ENCODE data around the gene RGS6. TPM values are rescaled to one million over a fixed set of nuclear protein-coding genes. Genes with fewer than 3 reads are reported as not detected.

The RGS6 gene
- total RNA-seq, 1 donor from 2014 or later, result 2.5 TPM

- peak; percentile 88 for DNase-seq
- Mint-ChIP-seq H3K36me3 (ENCODE audit: low read depth) (peaks cover 6% of the 10 kb centered on the region), H3K27me3 (peaks cover 1% of the 10 kb centered on the region), H3K4me3 (peak overlapping the region; percentile 78), H3K27ac (peak overlapping the region; percentile 77), H3K4me1 (peaks cover 88% of the 10 kb centered on the region), H3K9me3 (no peaks in the 10 kb centered on the region)
- intact Hi-C loops (cut with micrococcal nuclease), result loop anchor here (1.0 to 2.0 kb wide), 2 partner anchors 12 to 37 kb away; no protein-coding TSS in a partner anchor
These were observed 507.5 kb downstream of the RGS6 start for GRCh38 chr14:72439707-72440106.

- H3K4me1 Mint-ChIP-seq, result peaks cover 76% of the 10 kb centered on the region
- peak overlapping the region; percentile 58 for H3K4me3 Mint-ChIP-seq
- H3K27ac Mint-ChIP-seq, result no peak overlapping the region
- H3K9me3 Mint-ChIP-seq, result no peaks in the 10 kb centered on the region
- H3K36me3 Mint-ChIP-seq (ENCODE audit: low read depth), result peaks cover 6% of the 10 kb centered on the region
- peak; percentile 60 for DNase-seq
- intact Hi-C loops (cut with micrococcal nuclease), result no loop called here
- H3K27me3 Mint-ChIP-seq, result peaks cover 1% of the 10 kb centered on the region
These were observed 511.0 kb downstream of the RGS6 start for GRCh38 chr14:72443256-72443655.

GRCh38 chr14:72443991-72444441 is 511.8 kb downstream of the RGS6 start:
- peak; percentile 76 for DNase-seq
- intact Hi-C loops (cut with micrococcal nuclease), result no loop called here

GRCh38 chr14:72444701-72445100 is 512.5 kb downstream of the RGS6 start:
- intact Hi-C loops (cut with micrococcal nuclease), result no loop called here
- Mint-ChIP-seq H3K4me3 (peak overlapping the region; percentile 58), H3K4me1 (peaks cover 67% of the 10 kb centered on the region), H3K27me3 (peaks cover 1% of the 10 kb centered on the region), H3K27ac (no peak overlapping the region), H3K9me3 (no peaks in the 10 kb centered on the region), H3K36me3 (ENCODE audit: low read depth) (no peaks in the 10 kb centered on the region)
- no peak for DNase-seq

More at GRCh38 chr14:72443991-72444441, 511.8 kb downstream of the RGS6 start:
- peaks cover under 1% of the 10 kb centered on the region for H3K36me3 Mint-ChIP-seq (ENCODE audit: low read depth)
- H3K27ac Mint-ChIP-seq, result peak overlapping the region; percentile 60
- H3K4me3 Mint-ChIP-seq, result peak overlapping the region; percentile 58
- H3K9me3 Mint-ChIP-seq, result no peaks in the 10 kb centered on the region
- H3K27me3 Mint-ChIP-seq, result peaks cover 1% of the 10 kb centered on the region
- peaks cover 69% of the 10 kb centered on the region for H3K4me1 Mint-ChIP-seq

- intact Hi-C loops (cut with micrococcal nuclease), result no loop called here
- no peak for DNase-seq
- Mint-ChIP-seq H3K27ac (no peak overlapping the region), H3K27me3 (peaks cover 2% of the 10 kb centered on the region), H3K4me3 (no peak overlapping the region), H3K4me1 (peaks cover 66% of the 10 kb centered on the region), H3K36me3 (ENCODE audit: low read depth) (peaks cover 4% of the 10 kb centered on the region), H3K9me3 (no peaks in the 10 kb centered on the region)
These were observed 516.0 kb downstream of the RGS6 start for GRCh38 chr14:72448212-72448611.

GRCh38 chr14:72450473-72451044 is 518.3 kb downstream of the RGS6 start:
- H3K36me3 Mint-ChIP-seq (ENCODE audit: low read depth), result peaks cover 6% of the 10 kb centered on the region
- intact Hi-C loops (cut with micrococcal nuclease), result loop anchor here (1.0 kb wide), 2 partner anchors 11 to 26 kb away; no protein-coding TSS in a partner anchor

GRCh38 chr14:72451054-72451972 is 519.1 kb downstream of the RGS6 start:
- Mint-ChIP-seq H3K9me3 (no peaks in the 10 kb centered on the region), H3K27me3 (peaks cover 2% of the 10 kb centered on the region), H3K4me1 (peaks cover 61% of the 10 kb centered on the region), H3K4me3 (peak overlapping the region; percentile 73), H3K27ac (peak overlapping the region; percentile 76), H3K36me3 (ENCODE audit: low read depth) (peaks cover 6% of the 10 kb centered on the region)
- peak; percentile 84 for DNase-seq
- intact Hi-C loops (cut with micrococcal nuclease), result loop anchor here (1.0 kb wide), 2 partner anchors 12 to 25 kb away; no protein-coding TSS in a partner anchor

More at GRCh38 chr14:72450473-72451044, 518.3 kb downstream of the RGS6 start:
- Mint-ChIP-seq H3K4me1 (peaks cover 61% of the 10 kb centered on the region), H3K27ac (peak overlapping the region; percentile 76), H3K27me3 (peaks cover 2% of the 10 kb centered on the region), H3K4me3 (peak overlapping the region; percentile 73), H3K9me3 (no peaks in the 10 kb centered on the region)
- no peak for DNase-seq

- intact Hi-C loops (cut with micrococcal nuclease), result no loop called here
- Mint-ChIP-seq H3K27me3 (peaks cover 2% of the 10 kb centered on the region), H3K4me3 (no peak overlapping the region), H3K27ac (peak overlapping the region; percentile 18), H3K36me3 (ENCODE audit: low read depth) (peaks cover 6% of the 10 kb centered on the region), H3K9me3 (no peaks in the 10 kb centered on the region), H3K4me1 (peaks cover 51% of the 10 kb centered on the region)
- no peak for DNase-seq
These were observed 520.5 kb downstream of the RGS6 start for GRCh38 chr14:72452774-72453173.

GRCh38 chr14:72454388-72455160 is 522.3 kb downstream of the RGS6 start:
- DNase-seq, result no peak
- Mint-ChIP-seq H3K27ac (no peak overlapping the region), H3K36me3 (ENCODE audit: low read depth) (peaks cover 6% of the 10 kb centered on the region), H3K27me3 (peaks cover 2% of the 10 kb centered on the region), H3K4me3 (no peak overlapping the region), H3K4me1 (peaks cover 40% of the 10 kb centered on the region), H3K9me3 (peaks cover 7% of the 10 kb centered on the region)
- intact Hi-C loops (cut with micrococcal nuclease), result no loop called here

GRCh38 chr14:72457641-72458040 is 525.4 kb downstream of the RGS6 start:
- intact Hi-C loops (cut with micrococcal nuclease), result no loop called here
- H3K9me3 Mint-ChIP-seq, result peaks cover 8% of the 10 kb centered on the region
- peaks cover 5% of the 10 kb centered on the region for H3K36me3 Mint-ChIP-seq (ENCODE audit: low read depth)
- peaks cover 2% of the 10 kb centered on the region for H3K27me3 Mint-ChIP-seq
- no peak overlapping the region for H3K4me3 Mint-ChIP-seq
- no peak for DNase-seq
- H3K4me1 Mint-ChIP-seq, result peaks cover 17% of the 10 kb centered on the region
- no peak overlapping the region for H3K27ac Mint-ChIP-seq

GRCh38 chr14:72462056-72462455 is 529.8 kb downstream of the RGS6 start:
- Mint-ChIP-seq H3K4me1 (no peaks in the 10 kb centered on the region), H3K9me3 (peaks cover 28% of the 10 kb centered on the region), H3K4me3 (no peak overlapping the region), H3K36me3 (ENCODE audit: low read depth) (peaks cover 14% of the 10 kb centered on the region), H3K27me3 (peaks cover 4% of the 10 kb centered on the region), H3K27ac (no peak overlapping the region)
- intact Hi-C loops (cut with micrococcal nuclease), result no loop called here
- DNase-seq, result no peak

GRCh38 chr14:72463291-72463866 is 531.1 kb downstream of the RGS6 start:
- intact Hi-C loops (cut with micrococcal nuclease), result no loop called here
- peaks cover 36% of the 10 kb centered on the region for H3K9me3 Mint-ChIP-seq
- peaks cover 4% of the 10 kb centered on the region for H3K27me3 Mint-ChIP-seq
- H3K27ac Mint-ChIP-seq, result no peak overlapping the region
- no peak overlapping the region for H3K4me3 Mint-ChIP-seq
- H3K4me1 Mint-ChIP-seq, result no peaks in the 10 kb centered on the region
- H3K36me3 Mint-ChIP-seq (ENCODE audit: low read depth), result peaks cover 18% of the 10 kb centered on the region
- DNase-seq, result no peak

GRCh38 chr14:72464226-72464625 is 532.0 kb downstream of the RGS6 start:
- no peaks in the 10 kb centered on the region for H3K4me1 Mint-ChIP-seq
- no peak for DNase-seq
- H3K27me3 Mint-ChIP-seq, result peaks cover 4% of the 10 kb centered on the region
- H3K4me3 Mint-ChIP-seq, result no peak overlapping the region
- H3K36me3 Mint-ChIP-seq (ENCODE audit: low read depth), result peaks cover 18% of the 10 kb centered on the region
- intact Hi-C loops (cut with micrococcal nuclease), result no loop called here
- no peak overlapping the region for H3K27ac Mint-ChIP-seq
- H3K9me3 Mint-ChIP-seq, result peaks cover 30% of the 10 kb centered on the region

Data from activated CD4-positive, alpha-beta T cell treated with anti-CD3 and anti-CD28 coated beads, Interleukin-2, amount 10 ng/mL, durations not matched to agents 24 days and 14 days (primary cell).